ENCODE results near the gene MGAT4D.
"Not testable (repeated sequence)": the region's sequence is repeated elsewhere in the genome, so short reads cannot be mapped to it uniquely, and the experiment has no call there.

Gene MGAT4D

GRCh38 chr4:140483445-140483844, 14.6 kb downstream of the MGAT4D start:
- H3K4me3 ChIP-seq (ENCODE audit: low read depth in 1 of 2, low read length in 2 of 2), result no peak overlapping the region
- H3K4me1 ChIP-seq (ENCODE audit: control insufficient read depth in 1 of 2, insufficient read depth in 2 of 2, low read length in 2 of 2), result no peaks in the 10 kb centered on the region
- peaks cover 0 to 4% of the 10 kb centered on the region in 2 donors for H3K9me3 ChIP-seq (ENCODE audit: control insufficient read depth in 1 of 2, low read length in 2 of 2)
- no peaks in the 10 kb centered on the region for H3K27me3 ChIP-seq (ENCODE audit: low read depth, low read length)
- H3K27ac ChIP-seq (ENCODE audit: low read length), result no peak overlapping the region
- H3K36me3 ChIP-seq (ENCODE audit: control insufficient read depth in 1 of 2, insufficient read depth in 2 of 2, low read length in 2 of 2), result no peaks in the 10 kb centered on the region

- no peaks in the 10 kb centered on the region for H3K27me3 ChIP-seq (ENCODE audit: low read depth, low read length)
- no peaks in the 10 kb centered on the region for H3K36me3 ChIP-seq (ENCODE audit: control insufficient read depth in 1 of 2, insufficient read depth in 2 of 2, low read length in 2 of 2)
- no peaks in the 10 kb centered on the region for H3K4me1 ChIP-seq (ENCODE audit: control insufficient read depth in 1 of 2, insufficient read depth in 2 of 2, low read length in 2 of 2)
- no peaks in the 10 kb centered on the region for H3K9me3 ChIP-seq (ENCODE audit: control insufficient read depth in 1 of 2, low read length in 2 of 2)
- H3K4me3 ChIP-seq (ENCODE audit: low read depth in 1 of 2, low read length in 2 of 2), result no peak overlapping the region
- no peak overlapping the region for H3K27ac ChIP-seq (ENCODE audit: low read length)
Measured at GRCh38 chr4:140472156-140472555, 25.9 kb downstream of the MGAT4D start.

- Histone ChIP-seq H3K36me3 (ENCODE audit: control insufficient read depth in 1 of 2, insufficient read depth in 2 of 2, low read length in 2 of 2) (no peaks in the 10 kb centered on the region), H3K9me3 (ENCODE audit: control insufficient read depth in 1 of 2, low read length in 2 of 2) (no peaks in the 10 kb centered on the region), H3K4me1 (ENCODE audit: control insufficient read depth in 1 of 2, insufficient read depth in 2 of 2, low read length in 2 of 2) (no peaks in the 10 kb centered on the region), H3K27ac (ENCODE audit: low read length) (no peak overlapping the region), H3K27me3 (ENCODE audit: low read depth, low read length) (no peaks in the 10 kb centered on the region), H3K4me3 (ENCODE audit: low read depth in 1 of 2, low read length in 2 of 2) (no peak overlapping the region)
Measured at GRCh38 chr4:140469791-140470733, 28.0 kb downstream of the MGAT4D start.

GRCh38 chr4:140466146-140466545, 31.9 kb downstream of the MGAT4D start:
- Histone ChIP-seq H3K36me3 (ENCODE audit: control insufficient read depth in 1 of 2, insufficient read depth in 2 of 2, low read length in 2 of 2) (no peaks in the 10 kb centered on the region), H3K9me3 (ENCODE audit: control insufficient read depth in 1 of 2, low read length in 2 of 2) (no peaks in the 10 kb centered on the region), H3K4me1 (ENCODE audit: control insufficient read depth in 1 of 2, insufficient read depth in 2 of 2, low read length in 2 of 2) (no peaks in the 10 kb centered on the region), H3K27me3 (ENCODE audit: low read depth, low read length) (no peaks in the 10 kb centered on the region), H3K4me3 (ENCODE audit: low read depth in 1 of 2, low read length in 2 of 2) (no peak overlapping the region), H3K27ac (ENCODE audit: low read length) (no peak overlapping the region)

- H3K36me3 ChIP-seq (ENCODE audit: control insufficient read depth in 1 of 2, insufficient read depth in 2 of 2, low read length in 2 of 2), result no peaks in the 10 kb centered on the region
- no peak overlapping the region for H3K27ac ChIP-seq (ENCODE audit: low read length)
Measured at GRCh38 chr4:140463614-140464013, 34.5 kb downstream of the MGAT4D start.

GRCh38 chr4:140463182-140463581, 34.9 kb downstream of the MGAT4D start:
- no peaks in the 10 kb centered on the region for H3K27me3 ChIP-seq (ENCODE audit: low read depth, low read length)
- no peaks in the 10 kb centered on the region for H3K36me3 ChIP-seq (ENCODE audit: control insufficient read depth in 1 of 2, insufficient read depth in 2 of 2, low read length in 2 of 2)
- no peak overlapping the region for H3K27ac ChIP-seq (ENCODE audit: low read length)
- H3K4me3 ChIP-seq (ENCODE audit: low read depth in 1 of 2, low read length in 2 of 2), result no peak overlapping the region
- no peaks in the 10 kb centered on the region for H3K9me3 ChIP-seq (ENCODE audit: control insufficient read depth in 1 of 2, low read length in 2 of 2)
- H3K4me1 ChIP-seq (ENCODE audit: control insufficient read depth in 1 of 2, insufficient read depth in 2 of 2, low read length in 2 of 2), result no peaks in the 10 kb centered on the region

More at GRCh38 chr4:140463614-140464013, 34.5 kb downstream of the MGAT4D start:
- Histone ChIP-seq H3K9me3 (ENCODE audit: control insufficient read depth in 1 of 2, low read length in 2 of 2) (no peaks in the 10 kb centered on the region), H3K27me3 (ENCODE audit: low read depth, low read length) (no peaks in the 10 kb centered on the region), H3K4me3 (ENCODE audit: low read depth in 1 of 2, low read length in 2 of 2) (no peak overlapping the region), H3K4me1 (ENCODE audit: control insufficient read depth in 1 of 2, insufficient read depth in 2 of 2, low read length in 2 of 2) (no peaks in the 10 kb centered on the region)

GRCh38 chr4:140450352-140450751, 47.7 kb downstream of the MGAT4D start:
- Histone ChIP-seq H3K27ac (ENCODE audit: low read length) (no peak overlapping the region), H3K9me3 (ENCODE audit: control insufficient read depth in 1 of 2, low read length in 2 of 2) (no peaks in the 10 kb centered on the region), H3K36me3 (ENCODE audit: control insufficient read depth in 1 of 2, insufficient read depth in 2 of 2, low read length in 2 of 2) (no peaks in the 10 kb centered on the region), H3K4me3 (ENCODE audit: low read depth in 1 of 2, low read length in 2 of 2) (no peak overlapping the region), H3K27me3 (ENCODE audit: low read depth, low read length) (no peaks in the 10 kb centered on the region), H3K4me1 (ENCODE audit: control insufficient read depth in 1 of 2, insufficient read depth in 2 of 2, low read length in 2 of 2) (peaks cover 0 to 3% of the 10 kb centered on the region in 2 donors)

- Histone ChIP-seq H3K9me3 (ENCODE audit: control insufficient read depth in 1 of 2, low read length in 2 of 2) (no peaks in the 10 kb centered on the region), H3K27me3 (ENCODE audit: low read depth, low read length) (no peaks in the 10 kb centered on the region), H3K4me1 (ENCODE audit: control insufficient read depth in 1 of 2, insufficient read depth in 2 of 2, low read length in 2 of 2) (peaks cover 0 to 3% of the 10 kb centered on the region in 2 donors), H3K4me3 (ENCODE audit: low read depth in 1 of 2, low read length in 2 of 2) (no peak overlapping the region), H3K27ac (ENCODE audit: low read length) (no peak overlapping the region), H3K36me3 (ENCODE audit: control insufficient read depth in 1 of 2, insufficient read depth in 2 of 2, low read length in 2 of 2) (no peaks in the 10 kb centered on the region)
Measured at GRCh38 chr4:140448830-140449229, 49.3 kb downstream of the MGAT4D start.

GRCh38 chr4:140448162-140448561, 49.9 kb downstream of the MGAT4D start:
- H3K9me3 ChIP-seq (ENCODE audit: control insufficient read depth in 1 of 2, low read length in 2 of 2), result no peaks in the 10 kb centered on the region
- H3K27me3 ChIP-seq (ENCODE audit: low read depth, low read length), result no peaks in the 10 kb centered on the region
- H3K4me3 ChIP-seq (ENCODE audit: low read depth in 1 of 2, low read length in 2 of 2), result no peak overlapping the region
- no peaks in the 10 kb centered on the region for H3K36me3 ChIP-seq (ENCODE audit: control insufficient read depth in 1 of 2, insufficient read depth in 2 of 2, low read length in 2 of 2)
- peaks cover 0 to 3% of the 10 kb centered on the region in 2 donors for H3K4me1 ChIP-seq (ENCODE audit: control insufficient read depth in 1 of 2, insufficient read depth in 2 of 2, low read length in 2 of 2)
- no peak overlapping the region for H3K27ac ChIP-seq (ENCODE audit: low read length)

- H3K9me3 ChIP-seq (ENCODE audit: control insufficient read depth in 1 of 2, low read length in 2 of 2); H3K4me1 ChIP-seq (ENCODE audit: control insufficient read depth in 1 of 2, insufficient read depth in 2 of 2, low read length in 2 of 2); H3K27me3 ChIP-seq (ENCODE audit: low read depth, low read length); H3K27ac ChIP-seq (ENCODE audit: low read length); H3K4me3 ChIP-seq (ENCODE audit: low read depth in 1 of 2, low read length in 2 of 2); H3K36me3 ChIP-seq (ENCODE audit: control insufficient read depth in 1 of 2, insufficient read depth in 2 of 2, low read length in 2 of 2): not testable (repeated sequence)
Measured at GRCh38 chr4:140444347-140444746, 53.7 kb downstream of the MGAT4D start.

- no peaks in the 10 kb centered on the region for H3K27me3 ChIP-seq (ENCODE audit: low read depth, low read length)
- no peak overlapping the region for H3K27ac ChIP-seq (ENCODE audit: low read length)
- no peak overlapping the region for H3K4me3 ChIP-seq (ENCODE audit: low read depth in 1 of 2, low read length in 2 of 2)
- no peaks in the 10 kb centered on the region for H3K4me1 ChIP-seq (ENCODE audit: control insufficient read depth in 1 of 2, insufficient read depth in 2 of 2, low read length in 2 of 2)
- no peaks in the 10 kb centered on the region for H3K36me3 ChIP-seq (ENCODE audit: control insufficient read depth in 1 of 2, insufficient read depth in 2 of 2, low read length in 2 of 2)
- H3K9me3 ChIP-seq (ENCODE audit: control insufficient read depth in 1 of 2, low read length in 2 of 2), result no peaks in the 10 kb centered on the region
Measured at GRCh38 chr4:140439644-140440142, 58.4 kb downstream of the MGAT4D start.

All from muscle layer of duodenum (tissue), 2 donors.